Heart left ventricle (tissue), 16 donors: ENCODE data around the gene GPR176. TPM values are rescaled to one million over a fixed set of nuclear protein-coding genes. Genes with fewer than 3 reads are reported as not detected.

Source experiments
- ATAC-seq, 4 donors: fragments of 200-7000 bp; cut with Tn5 transposase; one replicate each; pipeline ENCODE4 v1.9.1; 2020 to 2022; ENCODE audit warnings: moderate library complexity in 4 of 4, mild to moderate bottlenecking in 3 of 4, moderate number of reproducible peaks in 1 of 4
- DNase-seq, 5 donors: peaks; one replicate each; pipeline ENCODE4 v3.0.0-alpha.2; 2020
- H3K27ac ChIP-seq, 12 donors: fragments of 200-600 bp; sonication (generic) in 4 of 12; one replicate each; pipeline versions ENCODE4 v1.5.0 to v1.8.0; 2016 to 2022; ENCODE audit warnings: mild to moderate bottlenecking in 2 of 12
- H3K27me3 ChIP-seq, 9 donors: fragments of 200-600 bp; sonication (generic) in 2 of 9; one replicate each; pipeline versions ENCODE4 v1.5.1 to v1.8.0; 2016 to 2022; ENCODE audit warnings: mild to moderate bottlenecking in 3 of 9
- H3K36me3 ChIP-seq, 9 donors: fragments of 200-600 bp; sonication (generic) in 2 of 9; one replicate each; pipeline versions ENCODE4 v1.5.0 to v1.8.0; 2018 to 2022; ENCODE audit warnings: mild to moderate bottlenecking in 2 of 9
- H3K4me1 ChIP-seq, 12 donors: fragments of 200-600 bp; sonication (generic) in 4 of 12; one replicate each; pipeline versions ENCODE4 v1.5.0 to v1.8.0; 2016 to 2022; ENCODE audit warnings: mild to moderate bottlenecking in 3 of 12
- H3K4me3 ChIP-seq, 12 donors: fragments of 200-600 bp; sonication (generic) in 4 of 12; one replicate each; pipeline versions ENCODE4 v1.5.0 to v1.8.0; 2017 to 2022; ENCODE audit warnings: mild to moderate bottlenecking in 9 of 12, moderate library complexity in 4 of 12
- H3K9me3 ChIP-seq, 12 donors: fragments of 200-600 bp; sonication (generic) in 4 of 12; one replicate each; pipeline versions ENCODE4 v1.5.0 to v1.8.0; 2016 to 2022; ENCODE audit warnings: mild to moderate bottlenecking in 1 of 12
- CTCF ChIP-seq, 12 donors: fragments of 200-600 bp; sonication (generic) in 4 of 12; IDR thresholded peaks; one replicate each; pipeline versions ENCODE4 v1.5.0 to v1.8.0; 2018 to 2022; ENCODE audit warnings: antibody characterized with exemption in 12 of 12, mild to moderate bottlenecking in 5 of 12
- POLR2A ChIP-seq, 2 donors: fragments of 450-650 bp; IDR thresholded peaks; one replicate each; pipeline ENCODE4 v1.6.1; 2017; ENCODE audit warnings: antibody characterized with exemption in 2 of 2, mild to moderate bottlenecking in 2 of 2, moderate library complexity in 2 of 2
- WGBS, 4 donors: extraction: QIAGEN DNeasy Blood & Tissue Kit in 2 of 4; methylation state at CpG; one replicate each; pipeline versions ENCODE4 v1.1.5 to v1.1.7; 2013 to 2018; 5-methylcytosine and 5-hydroxymethylcytosine counted together
- intact Hi-C, 10 donors: fragments of 100-400 bp; cut with DNase I; formaldehyde crosslinking; loops; one replicate each; pipeline versions ENCODE4 v1.11.1 to v1.14.2; 2022
- polyA plus RNA-seq, 2 donors: library from polyadenylated mRNA; stranded (reverse); fragments of 200-250 nt; gene quantifications; one replicate each; pipeline ENCODE4 v1.2.3, GENCODE V29; 2013
- total RNA-seq, 9 donors: library from RNA; depleted of rRNA in 2 of 9; stranded (reverse); fragments of >200 nt in 2 of 9; fragmentation: NEBNext Ultra II Directional in 3 of 9; extraction: Animal tissue kit (Norgen Biotek cat#: 25700) in 3 of 9; gene quantifications; one replicate each; pipeline versions ENCODE4 v1.1.0 to v1.2.4, GENCODE V29; 2016 to 2023
- donor health status: ischemic (EF 13 %, LVEDD 7.1; RV severe dilation, severe dysfunction).
- donor health status: healthy with polysubstance abuse.
- donor health status: DM: no; HTN: yes; CAD: no.
- donor health status: DM: no; HTN: no; CAD: no.
- donor health status: ischemic (EF 25% LVEDD 6.9; RV normal size, moderate dysfunction).
- donor health status: ischemic (EF 25% LVEDD 5.7; RV mildly dilated, moderate dysfunction).
- donor health status: healthy.
- donor health status: DM: yes; HTN: yes; CAD: no.
- donor health status: ischemic (EF 35%, LVEDD 5.7; RV mildly dilated, moderate dysfunction).
- donor health status: nonischemic (EF 11% LVEDD 7.7; RV severe dilation, severe dysfunction).
- donor health status: DM: yes; HTN: yes; CAD: no.
- donor health status: PGD.
- donor health status: ischemic (EF 29% LVEDD 5.4; RV normal size, mild dysfunction).
- donor health status: nonischemic (EF 23%, LVEDD 6.1; RV moderate dilation, normal function).

The GPR176 gene
- total and polyA plus RNA-seq, 11 donors = 1.1 to 4.3 (median 2.1) TPM

GRCh38 chr15:39934397-39935071 lies 14.5 kb upstream of the GPR176 start:
- intact Hi-C loops = loop anchor here (1.0 to 10.0 kb wide), 6 partner anchors 14 to 152 kb away; partner anchors contain the start of genes FSIP1 (in 3 of the 10) and GPR176 (in 1 of the 10)
- Histone ChIP-seq H3K9me3 (no peaks in the 10 kb centered on the region), H3K27ac (peak overlapping the region; percentile 64 to 97 (median 84)), H3K27me3 (no peaks in the 10 kb centered on the region), H3K4me3 (peak overlapping the region; percentile 39 to 93 (median 81)), H3K4me1 (peaks cover 0 to 51% (median 28%) of the 10 kb centered on the region in 12 donors), H3K36me3 (peaks cover 0 to 9% (median 0%) of the 10 kb centered on the region in 9 donors)
- DNase-seq (no peak), ATAC-seq (peak in 1 of 4 donors; percentile 4)
- TF ChIP-seq CTCF (IDR thresholded peaks at IDR 0.05) (no peak), POLR2A (IDR thresholded peaks at IDR 0.05) (no peak)
- WGBS, 4 donors = 11 to 13% (median 12%) methylated on average over 13 of the region's 13 CpGs

- Histone ChIP-seq H3K4me1 (peaks cover 0 to 32% (median 14%) of the 10 kb centered on the region in 12 donors), H3K36me3 (peaks cover 0 to 2% (median 0%) of the 10 kb centered on the region in 9 donors), H3K27ac (no peak overlapping the region), H3K27me3 (no peaks in the 10 kb centered on the region), H3K4me3 (no peak overlapping the region), H3K9me3 (no peaks in the 10 kb centered on the region)
- WGBS, 4 donors = 59 to 89% (median 75%) methylated on average over 3 of the region's 3 CpGs
- DNase-seq (no peak), ATAC-seq (no peak)
- TF ChIP-seq POLR2A (IDR thresholded peaks at IDR 0.05) = no peak
- peak in 3 of 12 donors; percentile 13 to 25 (median 24) for TF ChIP-seq CTCF (IDR thresholded peaks at IDR 0.05)
- intact Hi-C loops = loop anchor here in 7 of 10 donors (5.0 to 10.0 kb wide), 4 partner anchors 46 to 149 kb away; partner anchors contain the start of gene FSIP1 (in 3 of the 7)
Observed at GRCh38 chr15:39931615-39932014, 11.5 kb upstream of the GPR176 start.

- intact Hi-C loops = no loop called here
- no peaks in the 10 kb centered on the region for H3K9me3 ChIP-seq
- WGBS, 4 donors = 90 to 93% (median 91%) methylated on average over 5 of the region's 5 CpGs
- peaks cover 0 to 3% (median 0%) of the 10 kb centered on the region in 12 donors for H3K4me1 ChIP-seq
- no peak overlapping the region for H3K4me3 ChIP-seq
- no peaks in the 10 kb centered on the region for H3K36me3 ChIP-seq
- ATAC-seq (no peak), DNase-seq (no peak)
- H3K27ac ChIP-seq = no peak overlapping the region
- no peak for TF ChIP-seq POLR2A (IDR thresholded peaks at IDR 0.05)
- TF ChIP-seq CTCF (IDR thresholded peaks at IDR 0.05) = no peak
- no peaks in the 10 kb centered on the region for H3K27me3 ChIP-seq
Observed at GRCh38 chr15:39926526-39926925, 6.5 kb upstream of the GPR176 start.

GRCh38 chr15:39925112-39925842 lies 5.2 kb upstream of the GPR176 start:
- Histone ChIP-seq H3K4me1 (peaks cover 0 to 11% (median 4%) of the 10 kb centered on the region in 12 donors), H3K9me3 (no peaks in the 10 kb centered on the region), H3K27me3 (peaks cover 0 to 3% (median 0%) of the 10 kb centered on the region in 9 donors), H3K4me3 (no peak overlapping the region), H3K36me3 (no peaks in the 10 kb centered on the region), H3K27ac (no peak overlapping the region)
- DNase-seq (no peak), ATAC-seq (no peak)
- 83 to 89% (median 87%) methylated on average over 5 of the region's 5 CpGs for WGBS, 4 donors
- TF ChIP-seq CTCF (IDR thresholded peaks at IDR 0.05) = no peak
- no peak for TF ChIP-seq POLR2A (IDR thresholded peaks at IDR 0.05)
- intact Hi-C loops = no loop called here
